ENCODE measurements around the gene MIEF1.

MIEF1 gene

DNA sequence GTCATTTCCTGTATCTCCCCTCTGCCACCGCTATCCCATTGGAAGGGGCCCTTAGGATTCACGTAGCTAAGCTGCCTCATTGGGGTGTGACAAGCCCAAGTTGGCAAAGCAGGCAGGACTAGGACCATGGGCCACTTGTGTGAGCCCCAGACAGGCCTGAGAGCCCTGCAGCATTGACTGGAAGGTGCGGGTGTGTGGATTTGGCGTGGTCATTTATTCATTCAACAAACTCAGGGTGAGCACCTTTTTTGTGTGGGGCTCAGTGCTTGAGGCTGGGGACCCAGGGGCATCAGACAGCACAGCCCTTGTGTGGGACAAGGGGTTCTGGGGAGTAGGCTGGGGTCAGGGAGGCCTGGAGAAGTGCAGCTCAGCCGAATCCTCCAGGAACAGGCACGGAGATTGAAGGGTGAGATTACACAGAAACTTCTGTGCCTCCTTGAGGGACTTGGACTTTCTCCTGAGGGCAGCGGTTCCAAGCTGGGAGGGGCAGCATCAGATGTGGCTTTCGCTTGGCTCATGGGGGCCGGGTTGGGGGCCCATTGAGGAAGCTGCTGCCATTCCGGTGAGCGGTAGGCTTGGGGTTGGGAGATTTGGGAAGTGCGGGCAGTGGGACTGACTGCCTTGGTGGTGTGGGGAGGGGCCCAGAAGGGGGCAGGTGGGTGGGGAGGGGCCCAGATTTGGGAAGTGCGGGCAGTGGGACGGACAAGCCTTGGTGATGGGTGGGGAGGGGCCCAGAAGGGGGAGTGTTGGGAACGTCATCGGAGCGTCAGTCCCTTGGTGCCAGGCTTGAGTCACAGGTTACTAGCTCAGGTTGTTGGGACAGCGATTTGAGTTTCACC lies 33.4 kb upstream of the MIEF1 start (continued):
- TF ChIP-seq, protein P1, sequence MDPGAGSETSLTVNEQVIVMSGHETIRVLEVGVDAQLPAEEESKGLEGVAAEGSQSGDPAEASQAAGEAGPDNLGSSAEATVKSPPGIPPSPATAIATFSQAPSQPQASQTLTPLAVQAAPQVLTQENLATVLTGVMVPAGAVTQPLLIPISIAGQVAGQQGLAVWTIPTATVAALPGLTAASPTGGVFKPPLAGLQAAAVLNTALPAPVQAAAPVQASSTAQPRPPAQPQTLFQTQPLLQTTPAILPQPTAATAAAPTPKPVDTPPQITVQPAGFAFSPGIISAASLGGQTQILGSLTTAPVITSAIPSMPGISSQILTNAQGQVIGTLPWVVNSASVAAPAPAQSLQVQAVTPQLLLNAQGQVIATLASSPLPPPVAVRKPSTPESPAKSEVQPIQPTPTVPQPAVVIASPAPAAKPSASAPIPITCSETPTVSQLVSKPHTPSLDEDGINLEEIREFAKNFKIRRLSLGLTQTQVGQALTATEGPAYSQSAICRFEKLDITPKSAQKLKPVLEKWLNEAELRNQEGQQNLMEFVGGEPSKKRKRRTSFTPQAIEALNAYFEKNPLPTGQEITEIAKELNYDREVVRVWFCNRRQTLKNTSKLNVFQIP (CRISPR knock-in tag; IDR thresholded peaks at IDR 0.05; ENCODE audit: borderline replicate concordance, low read depth), result no peak
- TF ChIP-seq ARNTL (CRISPR knock-in tag; IDR thresholded peaks at IDR 0.05; ENCODE audit: borderline replicate concordance, low read depth) (no peak), SNAI2 (CRISPR knock-in tag; IDR thresholded peaks at IDR 0.05) (no peak), PPARA (CRISPR knock-in tag; IDR thresholded peaks at IDR 0.05; ENCODE audit: borderline replicate concordance) (no peak), TOX (CRISPR knock-in tag; IDR thresholded peaks at IDR 0.05; ENCODE audit: borderline replicate concordance) (no peak), OSR1 (CRISPR knock-in tag; IDR thresholded peaks at IDR 0.05) (no peak)
- TF ChIP-seq, protein P2, sequence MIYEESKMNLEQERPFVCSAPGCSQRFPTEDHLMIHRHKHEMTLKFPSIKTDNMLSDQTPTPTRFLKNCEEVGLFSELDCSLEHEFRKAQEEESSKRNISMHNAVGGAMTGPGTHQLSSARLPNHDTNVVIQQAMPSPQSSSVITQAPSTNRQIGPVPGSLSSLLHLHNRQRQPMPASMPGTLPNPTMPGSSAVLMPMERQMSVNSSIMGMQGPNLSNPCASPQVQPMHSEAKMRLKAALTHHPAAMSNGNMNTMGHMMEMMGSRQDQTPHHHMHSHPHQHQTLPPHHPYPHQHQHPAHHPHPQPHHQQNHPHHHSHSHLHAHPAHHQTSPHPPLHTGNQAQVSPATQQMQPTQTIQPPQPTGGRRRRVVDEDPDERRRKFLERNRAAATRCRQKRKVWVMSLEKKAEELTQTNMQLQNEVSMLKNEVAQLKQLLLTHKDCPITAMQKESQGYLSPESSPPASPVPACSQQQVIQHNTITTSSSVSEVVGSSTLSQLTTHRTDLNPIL (CRISPR knock-in tag; IDR thresholded peaks at IDR 0.05; ENCODE audit: low read depth), result no peak

DNA sequence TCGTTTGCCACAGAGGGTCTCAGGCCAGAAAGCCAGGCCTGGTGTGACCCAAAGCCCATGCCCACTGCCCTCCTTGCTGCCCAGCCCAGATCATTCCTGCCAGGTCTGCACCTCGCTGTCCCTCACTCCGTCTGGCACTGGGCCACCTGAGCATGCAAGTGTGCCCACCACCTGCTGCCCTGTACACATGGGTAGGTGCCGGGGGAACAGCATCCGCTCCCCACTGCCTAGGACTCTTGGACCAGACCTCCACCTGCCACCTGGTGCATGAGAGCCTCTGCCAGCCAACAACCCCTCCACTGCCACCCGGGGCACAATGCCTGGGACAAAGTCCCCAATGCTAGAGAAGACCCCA lies 32.8 kb upstream of the MIEF1 start:
- no peak for ATAC-seq

More for the DNA sequence above, 32.8 kb upstream of the MIEF1 start:
- TF ChIP-seq ZNF565 (CRISPR knock-in tag; conservative IDR thresholded peaks at IDR 0.05; ENCODE audit: low read depth), result no peak
- no peak for TF ChIP-seq ZC3H10 (CRISPR knock-in tag; IDR thresholded peaks at IDR 0.05)
- TF ChIP-seq, protein P3, sequence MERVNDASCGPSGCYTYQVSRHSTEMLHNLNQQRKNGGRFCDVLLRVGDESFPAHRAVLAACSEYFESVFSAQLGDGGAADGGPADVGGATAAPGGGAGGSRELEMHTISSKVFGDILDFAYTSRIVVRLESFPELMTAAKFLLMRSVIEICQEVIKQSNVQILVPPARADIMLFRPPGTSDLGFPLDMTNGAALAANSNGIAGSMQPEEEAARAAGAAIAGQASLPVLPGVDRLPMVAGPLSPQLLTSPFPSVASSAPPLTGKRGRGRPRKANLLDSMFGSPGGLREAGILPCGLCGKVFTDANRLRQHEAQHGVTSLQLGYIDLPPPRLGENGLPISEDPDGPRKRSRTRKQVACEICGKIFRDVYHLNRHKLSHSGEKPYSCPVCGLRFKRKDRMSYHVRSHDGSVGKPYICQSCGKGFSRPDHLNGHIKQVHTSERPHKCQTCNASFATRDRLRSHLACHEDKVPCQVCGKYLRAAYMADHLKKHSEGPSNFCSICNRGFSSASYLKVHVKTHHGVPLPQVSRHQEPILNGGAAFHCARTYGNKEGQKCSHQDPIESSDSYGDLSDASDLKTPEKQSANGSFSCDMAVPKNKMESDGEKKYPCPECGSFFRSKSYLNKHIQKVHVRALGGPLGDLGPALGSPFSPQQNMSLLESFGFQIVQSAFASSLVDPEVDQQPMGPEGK (CRISPR knock-in tag; IDR thresholded peaks at IDR 0.05; ENCODE audit: borderline replicate concordance), result no peak
- TF ChIP-seq ZFP30 (CRISPR knock-in tag; IDR thresholded peaks at IDR 0.05), result no peak
- no peak for TF ChIP-seq BACH2 (CRISPR knock-in tag; IDR thresholded peaks at IDR 0.05; ENCODE audit: borderline replicate concordance)
- TF ChIP-seq ZNF8 (CRISPR knock-in tag; IDR thresholded peaks at IDR 0.05), result no peak
- no peak for TF ChIP-seq ESRRG (CRISPR knock-in tag; IDR thresholded peaks at IDR 0.05)
- TF ChIP-seq CSDC2 (CRISPR knock-in tag; IDR thresholded peaks at IDR 0.05), result no peak
- no peak for TF ChIP-seq RARB (CRISPR knock-in tag; IDR thresholded peaks at IDR 0.05)
- no peak for TF ChIP-seq GLIS3 (CRISPR knock-in tag; IDR thresholded peaks at IDR 0.05)
- TF ChIP-seq TCF4 (CRISPR knock-in tag; IDR thresholded peaks at IDR 0.05; ENCODE audit: borderline replicate concordance), result no peak
- TF ChIP-seq, protein P1 (CRISPR knock-in tag; IDR thresholded peaks at IDR 0.05; ENCODE audit: borderline replicate concordance, low read depth), result no peak
- no peak for TF ChIP-seq PPARA (CRISPR knock-in tag; IDR thresholded peaks at IDR 0.05; ENCODE audit: borderline replicate concordance)
- TF ChIP-seq TOX (CRISPR knock-in tag; IDR thresholded peaks at IDR 0.05; ENCODE audit: borderline replicate concordance), result no peak
- TF ChIP-seq, protein P2 (CRISPR knock-in tag; IDR thresholded peaks at IDR 0.05; ENCODE audit: low read depth), result no peak
- TF ChIP-seq ZFP3 (CRISPR knock-in tag; IDR thresholded peaks at IDR 0.05), result no peak
- TF ChIP-seq, protein P4, sequence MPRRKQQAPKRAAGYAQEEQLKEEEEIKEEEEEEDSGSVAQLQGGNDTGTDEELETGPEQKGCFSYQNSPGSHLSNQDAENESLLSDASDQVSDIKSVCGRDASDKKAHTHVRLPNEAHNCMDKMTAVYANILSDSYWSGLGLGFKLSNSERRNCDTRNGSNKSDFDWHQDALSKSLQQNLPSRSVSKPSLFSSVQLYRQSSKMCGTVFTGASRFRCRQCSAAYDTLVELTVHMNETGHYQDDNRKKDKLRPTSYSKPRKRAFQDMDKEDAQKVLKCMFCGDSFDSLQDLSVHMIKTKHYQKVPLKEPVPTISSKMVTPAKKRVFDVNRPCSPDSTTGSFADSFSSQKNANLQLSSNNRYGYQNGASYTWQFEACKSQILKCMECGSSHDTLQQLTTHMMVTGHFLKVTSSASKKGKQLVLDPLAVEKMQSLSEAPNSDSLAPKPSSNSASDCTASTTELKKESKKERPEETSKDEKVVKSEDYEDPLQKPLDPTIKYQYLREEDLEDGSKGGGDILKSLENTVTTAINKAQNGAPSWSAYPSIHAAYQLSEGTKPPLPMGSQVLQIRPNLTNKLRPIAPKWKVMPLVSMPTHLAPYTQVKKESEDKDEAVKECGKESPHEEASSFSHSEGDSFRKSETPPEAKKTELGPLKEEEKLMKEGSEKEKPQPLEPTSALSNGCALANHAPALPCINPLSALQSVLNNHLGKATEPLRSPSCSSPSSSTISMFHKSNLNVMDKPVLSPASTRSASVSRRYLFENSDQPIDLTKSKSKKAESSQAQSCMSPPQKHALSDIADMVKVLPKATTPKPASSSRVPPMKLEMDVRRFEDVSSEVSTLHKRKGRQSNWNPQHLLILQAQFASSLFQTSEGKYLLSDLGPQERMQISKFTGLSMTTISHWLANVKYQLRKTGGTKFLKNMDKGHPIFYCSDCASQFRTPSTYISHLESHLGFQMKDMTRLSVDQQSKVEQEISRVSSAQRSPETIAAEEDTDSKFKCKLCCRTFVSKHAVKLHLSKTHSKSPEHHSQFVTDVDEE (CRISPR knock-in tag; IDR thresholded peaks at IDR 0.05), result no peak
- no peak for TF ChIP-seq OSR1 (CRISPR knock-in tag; IDR thresholded peaks at IDR 0.05)
- no peak for TF ChIP-seq SNAI2 (CRISPR knock-in tag; IDR thresholded peaks at IDR 0.05)
- no peak for TF ChIP-seq ZNF70 (CRISPR knock-in tag; IDR thresholded peaks at IDR 0.05)

All from SK-N-SH treated with all-trans-retinoic acid at 6 μM for 48 hours (cell line).